Sigmoid colon (tissue), 4 donors: ENCODE results near the gene UBE2R2.

Experiments
- EP300 ChIP-seq, 4 donors: sonication (generic); formaldehyde crosslinking; IDR thresholded peaks; one replicate each; pipeline ENCODE4 v1.6.1; 2017; ENCODE audit warnings: antibody characterized with exemption in 4 of 4
- POLR2A ChIP-seq, 2 donors: fragments of 450-650 bp; IDR thresholded peaks; one replicate each; pipeline ENCODE4 v1.6.1; 2016; ENCODE audit warnings: antibody characterized with exemption in 2 of 2, mild to moderate bottlenecking in 2 of 2, moderate library complexity in 2 of 2
- POLR2AphosphoS5 ChIP-seq, 4 donors: sonication (generic); formaldehyde crosslinking; IDR thresholded peaks; one replicate each; pipeline ENCODE4 v1.6.1; 2017; ENCODE audit warnings: antibody characterized with exemption in 4 of 4
- TF ChIP-seq, protein P1 (sequence below), 4 experiments: fragments of 450-650 bp in 3 of 4; fragments of 200-600 bp in 1 of 4; IDR thresholded peaks; one replicate each; pipeline ENCODE4 v1.5.1; 2016 to 2019; ENCODE audit warnings: antibody characterized with exemption in 4 of 4, mild to moderate bottlenecking in 3 of 4, moderate library complexity in 2 of 4

DNA sequence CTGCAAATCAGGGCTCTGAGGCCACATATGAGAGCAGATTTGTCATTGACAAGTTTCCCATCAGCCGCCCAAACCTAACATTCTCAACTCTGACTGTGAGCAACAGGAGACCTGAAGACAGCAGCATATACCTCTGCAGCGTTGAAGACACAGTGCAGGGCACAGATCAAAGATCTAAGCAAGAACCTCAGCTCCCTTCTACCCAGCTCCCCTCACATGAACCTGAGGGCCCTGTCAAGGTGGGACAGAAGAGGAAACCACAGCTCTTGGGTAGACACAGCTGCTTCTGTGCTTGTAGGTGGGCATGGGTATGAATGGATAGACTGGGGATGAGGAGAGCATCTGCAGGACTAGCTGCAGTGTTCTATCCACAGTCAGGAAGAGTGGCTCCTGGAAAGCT lies 30.3 kb upstream of the UBE2R2 start:
- TF ChIP-seq, protein P1, sequence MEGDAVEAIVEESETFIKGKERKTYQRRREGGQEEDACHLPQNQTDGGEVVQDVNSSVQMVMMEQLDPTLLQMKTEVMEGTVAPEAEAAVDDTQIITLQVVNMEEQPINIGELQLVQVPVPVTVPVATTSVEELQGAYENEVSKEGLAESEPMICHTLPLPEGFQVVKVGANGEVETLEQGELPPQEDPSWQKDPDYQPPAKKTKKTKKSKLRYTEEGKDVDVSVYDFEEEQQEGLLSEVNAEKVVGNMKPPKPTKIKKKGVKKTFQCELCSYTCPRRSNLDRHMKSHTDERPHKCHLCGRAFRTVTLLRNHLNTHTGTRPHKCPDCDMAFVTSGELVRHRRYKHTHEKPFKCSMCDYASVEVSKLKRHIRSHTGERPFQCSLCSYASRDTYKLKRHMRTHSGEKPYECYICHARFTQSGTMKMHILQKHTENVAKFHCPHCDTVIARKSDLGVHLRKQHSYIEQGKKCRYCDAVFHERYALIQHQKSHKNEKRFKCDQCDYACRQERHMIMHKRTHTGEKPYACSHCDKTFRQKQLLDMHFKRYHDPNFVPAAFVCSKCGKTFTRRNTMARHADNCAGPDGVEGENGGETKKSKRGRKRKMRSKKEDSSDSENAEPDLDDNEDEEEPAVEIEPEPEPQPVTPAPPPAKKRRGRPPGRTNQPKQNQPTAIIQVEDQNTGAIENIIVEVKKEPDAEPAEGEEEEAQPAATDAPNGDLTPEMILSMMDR (IDR thresholded peaks at IDR 0.05): no peak
- TF ChIP-seq POLR2A (IDR thresholded peaks at IDR 0.05) (no peak), EP300 (IDR thresholded peaks at IDR 0.05) (no peak), POLR2AphosphoS5 (IDR thresholded peaks at IDR 0.05) (no peak)
